Stimulated activated CD8-positive, alpha-beta memory T cell treated with anti-CD3 and anti-CD28 coated beads, Interleukin-4, amount 100 ng/mL, for 4 hours (primary cell): Measurements from ENCODE around the gene NDUFS2.
"Not testable (repeated sequence)": the region's sequence is repeated elsewhere in the genome, so short reads cannot be mapped to it uniquely, and the experiment has no call there.

Source experiments
- DNase-seq, 2 donors: peaks; one replicate each; pipeline ENCODE4 v3.0.0-alpha.2; 2020; ENCODE audit warnings: low read depth in 2 of 2, low spot score in 1 of 2

Gene NDUFS2

GRCh38 chr1:161218301-161219077 lies 16.3 kb downstream of the NDUFS2 start:
- no peak for DNase-seq

- no peak for DNase-seq
These were observed 17.1 kb downstream of the NDUFS2 start for GRCh38 chr1:161219078-161219892.

- DNase-seq: no peak
These were observed 17.8 kb downstream of the NDUFS2 start for GRCh38 chr1:161220002-161220401.

GRCh38 chr1:161222175-161223019 lies 20.2 kb downstream of the NDUFS2 start:
- no peak for DNase-seq

GRCh38 chr1:161223805-161224694 lies 21.9 kb downstream of the NDUFS2 start:
- no peak for DNase-seq

- DNase-seq: not testable (repeated sequence)
These were observed 22.5 kb downstream of the NDUFS2 start for GRCh38 chr1:161224695-161225087.

- DNase-seq: no peak
These were observed 23.0 kb downstream of the NDUFS2 start for GRCh38 chr1:161225178-161225533.

GRCh38 chr1:161225534-161226319 lies 23.6 kb downstream of the NDUFS2 start, which contains the start of gene TOMM40L:
TOMM40L (plus strand) TSS chr1:161226060; CDS start chr1:161226490, 430 bp downstream.
- peak; percentile 71 to 86 for DNase-seq

- DNase-seq: no peak
These were observed 24.1 kb downstream of the NDUFS2 start for GRCh38 chr1:161226320-161226711.

GRCh38 chr1:161226759-161227158 lies 24.6 kb downstream of the NDUFS2 start:
- no peak for DNase-seq

GRCh38 chr1:161227196-161227871 lies 25.2 kb downstream of the NDUFS2 start:
- DNase-seq: peak; percentile 72 to 91

- no peak for DNase-seq
These were observed 25.9 kb downstream of the NDUFS2 start for GRCh38 chr1:161228032-161228431.

GRCh38 chr1:161229896-161230295 lies 27.7 kb downstream of the NDUFS2 start:
- no peak for DNase-seq

GRCh38 chr1:161230762-161231161 lies 28.6 kb downstream of the NDUFS2 start:
- DNase-seq: no peak

- no peak for DNase-seq
These were observed 30.9 kb downstream of the NDUFS2 start for GRCh38 chr1:161233102-161233501.

GRCh38 chr1:161235957-161236775 lies 34.0 kb downstream of the NDUFS2 start:
- DNase-seq: no peak

GRCh38 chr1:161238039-161238473 lies 35.9 kb downstream of the NDUFS2 start, which contains the start of gene NR1I3:
NR1I3 (minus strand) TSS chr1:161238203; CDS start chr1:161236565, 1,638 bp downstream.
- DNase-seq: no peak

GRCh38 chr1:161241682-161242081 lies 39.5 kb downstream of the NDUFS2 start:
- no peak for DNase-seq
